Neuron (in vitro differentiated cells): ENCODE data around the gene C4BPB.

Experiments
- H2AFZ ChIP-seq: one replicate; pipeline ENCODE4 v1.6.1; 2013; ENCODE audit warnings: low read depth, mild to moderate bottlenecking, inconsistent platforms, low read length, moderate library complexity
- H3K27me3 ChIP-seq: one replicate; pipeline ENCODE4 v1.6.1; 2013; ENCODE audit warnings: low read length; ENCODE audit not compliant: insufficient read depth
- H3K36me3 ChIP-seq: one replicate; pipeline ENCODE4 v1.6.1; 2013; ENCODE audit warnings: low read length; ENCODE audit not compliant: insufficient read depth
- H3K4me1 ChIP-seq: one replicate; pipeline ENCODE4 v1.6.1; 2013; ENCODE audit warnings: low read length; ENCODE audit not compliant: insufficient read depth
- H3K4me3 ChIP-seq: 2 replicates; pipeline ENCODE4 v1.5.1; 2013; ENCODE audit warnings: mild to moderate bottlenecking, low read length, moderate library complexity
- H3K9me3 ChIP-seq: one replicate; pipeline ENCODE4 v1.6.1; 2013; ENCODE audit warnings: low read length

C4BPB gene

GRCh38 chr1:207109004-207109403 lies 20.3 kb downstream of the C4BPB start:
- no peaks in the 10 kb centered on the region for H3K36me3 ChIP-seq
- no peak overlapping the region for H3K4me3 ChIP-seq
- H3K4me1 ChIP-seq, result no peaks in the 10 kb centered on the region
- H3K9me3 ChIP-seq, result no peaks in the 10 kb centered on the region
- peaks cover 3% of the 10 kb centered on the region for H3K27me3 ChIP-seq
- H2AFZ ChIP-seq, result no peak overlapping the region

GRCh38 chr1:207112616-207113296 lies 24.1 kb downstream of the C4BPB start:
- no peaks in the 10 kb centered on the region for H3K4me1 ChIP-seq
- H3K4me3 ChIP-seq, result no peak overlapping the region
- H3K27me3 ChIP-seq, result no peaks in the 10 kb centered on the region
- no peaks in the 10 kb centered on the region for H3K9me3 ChIP-seq
- H3K36me3 ChIP-seq, result no peaks in the 10 kb centered on the region
- no peak overlapping the region for H2AFZ ChIP-seq

- H3K4me1 ChIP-seq, result no peaks in the 10 kb centered on the region
- no peaks in the 10 kb centered on the region for H3K27me3 ChIP-seq
- no peak overlapping the region for H2AFZ ChIP-seq
- H3K9me3 ChIP-seq, result no peaks in the 10 kb centered on the region
- H3K4me3 ChIP-seq, result no peak overlapping the region
- no peaks in the 10 kb centered on the region for H3K36me3 ChIP-seq
Measured at GRCh38 chr1:207115269-207115668, 26.6 kb downstream of the C4BPB start.

GRCh38 chr1:207124389-207124788 lies 35.7 kb downstream of the C4BPB start:
- H3K27me3 ChIP-seq, result peaks cover 2% of the 10 kb centered on the region
- no peak overlapping the region for H3K4me3 ChIP-seq
- no peaks in the 10 kb centered on the region for H3K36me3 ChIP-seq
- peaks cover 3% of the 10 kb centered on the region for H3K9me3 ChIP-seq
- no peak overlapping the region for H2AFZ ChIP-seq
- no peaks in the 10 kb centered on the region for H3K4me1 ChIP-seq

- Histone ChIP-seq H3K36me3 (no peaks in the 10 kb centered on the region), H3K27me3 (peaks cover 3% of the 10 kb centered on the region), H3K4me3 (no peak overlapping the region), H2AFZ (no peak overlapping the region), H3K9me3 (peaks cover 3% of the 10 kb centered on the region), H3K4me1 (no peaks in the 10 kb centered on the region)
Measured at GRCh38 chr1:207128336-207128921, 39.8 kb downstream of the C4BPB start.

GRCh38 chr1:207129053-207129452 lies 40.4 kb downstream of the C4BPB start:
- peaks cover 3% of the 10 kb centered on the region for H3K27me3 ChIP-seq
- no peaks in the 10 kb centered on the region for H3K4me1 ChIP-seq
- H3K4me3 ChIP-seq, result no peak overlapping the region
- H3K36me3 ChIP-seq, result no peaks in the 10 kb centered on the region
- no peak overlapping the region for H2AFZ ChIP-seq
- peaks cover 3% of the 10 kb centered on the region for H3K9me3 ChIP-seq

GRCh38 chr1:207130252-207131036 lies 41.8 kb downstream of the C4BPB start:
- H3K4me1 ChIP-seq, result no peaks in the 10 kb centered on the region
- peaks cover 3% of the 10 kb centered on the region for H3K27me3 ChIP-seq
- no peak overlapping the region for H3K4me3 ChIP-seq
- no peak overlapping the region for H2AFZ ChIP-seq
- H3K36me3 ChIP-seq, result no peaks in the 10 kb centered on the region
- H3K9me3 ChIP-seq, result peaks cover 3% of the 10 kb centered on the region

GRCh38 chr1:207131163-207131562 lies 42.5 kb downstream of the C4BPB start:
- Histone ChIP-seq H3K27me3 (peaks cover 3% of the 10 kb centered on the region), H3K9me3 (peaks cover 3% of the 10 kb centered on the region), H2AFZ (no peak overlapping the region), H3K36me3 (no peaks in the 10 kb centered on the region), H3K4me3 (no peak overlapping the region), H3K4me1 (no peaks in the 10 kb centered on the region)

- no peaks in the 10 kb centered on the region for H3K4me1 ChIP-seq
- H3K27me3 ChIP-seq, result peaks cover 3% of the 10 kb centered on the region
- no peak overlapping the region for H3K4me3 ChIP-seq
- no peak overlapping the region for H2AFZ ChIP-seq
- H3K36me3 ChIP-seq, result no peaks in the 10 kb centered on the region
- H3K9me3 ChIP-seq, result no peaks in the 10 kb centered on the region
Measured at GRCh38 chr1:207134581-207134980, 45.9 kb downstream of the C4BPB start.

GRCh38 chr1:207139616-207140015 lies 51.0 kb downstream of the C4BPB start:
- Histone ChIP-seq H3K27me3 (no peaks in the 10 kb centered on the region), H3K4me3 (no peak overlapping the region), H3K9me3 (no peaks in the 10 kb centered on the region), H3K4me1 (no peaks in the 10 kb centered on the region), H3K36me3 (no peaks in the 10 kb centered on the region), H2AFZ (no peak overlapping the region)

GRCh38 chr1:207140536-207140935 lies 51.9 kb downstream of the C4BPB start:
- no peak overlapping the region for H3K4me3 ChIP-seq
- no peaks in the 10 kb centered on the region for H3K27me3 ChIP-seq
- no peaks in the 10 kb centered on the region for H3K4me1 ChIP-seq
- H3K36me3 ChIP-seq, result no peaks in the 10 kb centered on the region
- H2AFZ ChIP-seq, result no peak overlapping the region
- no peaks in the 10 kb centered on the region for H3K9me3 ChIP-seq

- H3K9me3 ChIP-seq, result no peaks in the 10 kb centered on the region
Measured at GRCh38 chr1:207145401-207146058, 56.9 kb downstream of the C4BPB start.

More at GRCh38 chr1:207145401-207146058, 56.9 kb downstream of the C4BPB start:
- no peak overlapping the region for H3K4me3 ChIP-seq
- no peak overlapping the region for H2AFZ ChIP-seq
- no peaks in the 10 kb centered on the region for H3K36me3 ChIP-seq
- H3K27me3 ChIP-seq, result no peaks in the 10 kb centered on the region
- H3K4me1 ChIP-seq, result no peaks in the 10 kb centered on the region
